ENCODE measurements around the gene ADCY5.

ADCY5 gene

DNA sequence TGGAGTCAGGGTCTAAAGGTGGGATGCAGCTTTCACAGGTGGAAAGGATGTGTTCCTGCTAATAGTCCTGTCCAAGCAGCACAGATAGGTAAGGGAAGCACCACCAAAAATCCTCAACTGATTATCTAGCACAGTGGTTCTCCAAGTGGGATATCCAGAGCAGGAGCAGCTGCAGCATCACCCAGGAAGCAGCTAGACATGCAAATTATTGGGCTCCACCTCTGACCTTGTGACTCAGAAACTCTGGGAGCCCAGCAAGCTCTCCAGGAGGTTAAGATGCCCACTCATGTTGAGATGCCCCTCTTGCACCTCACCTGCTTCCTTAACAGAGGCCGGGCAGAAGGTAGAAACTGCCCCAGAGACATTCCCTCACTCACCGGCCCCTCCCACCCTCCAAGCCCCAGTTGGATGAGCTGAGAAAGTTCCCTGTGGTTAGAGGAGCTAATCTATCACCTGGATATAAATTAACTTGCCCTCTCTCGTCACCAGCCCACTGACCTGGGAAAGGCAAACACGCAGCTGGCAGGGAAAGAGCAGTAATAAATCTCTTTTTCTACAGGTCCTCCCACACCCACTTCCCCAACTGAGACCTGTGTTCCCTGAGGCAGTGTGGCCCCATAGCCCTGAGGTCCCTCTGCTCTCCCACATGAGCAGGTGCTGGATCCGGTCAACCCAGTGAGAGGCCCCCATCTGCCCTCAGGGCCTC is 39.3 kb downstream of the ADCY5 start:
- DNase-seq (ENCODE audit: low read depth in 1 of 2, low spot score in 1 of 2): no peak

DNA sequence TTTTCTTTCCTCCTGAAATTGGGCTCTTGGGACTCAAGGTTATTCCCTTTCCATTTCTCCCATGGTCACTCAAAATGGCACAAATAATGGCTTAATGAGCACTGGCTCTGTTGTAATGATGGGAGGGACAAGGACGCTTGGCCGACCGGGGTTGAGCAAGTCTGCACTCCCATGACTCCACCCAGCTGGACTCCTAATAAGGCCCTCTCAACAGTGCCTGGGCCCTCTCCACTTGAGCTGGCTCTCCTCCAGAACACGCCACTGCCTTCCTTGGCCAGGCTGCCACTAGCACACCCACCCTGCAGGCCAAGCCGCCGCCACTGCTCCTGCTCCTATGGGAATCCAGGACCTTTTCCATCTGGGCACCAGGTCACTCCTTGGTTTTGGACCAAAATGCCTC is 42.3 kb downstream of the ADCY5 start:
- DNase-seq (ENCODE audit: low read depth in 1 of 2, low spot score in 1 of 2): no peak

GRCh38 chr3:123405936-123406510 is 42.9 kb downstream of the ADCY5 start:
- DNase-seq (ENCODE audit: low read depth in 1 of 2, low spot score in 1 of 2): no peak

- no peak for DNase-seq (ENCODE audit: low read depth in 1 of 2, low spot score in 1 of 2)
Observed at GRCh38 chr3:123405021-123405420, 43.9 kb downstream of the ADCY5 start.

GRCh38 chr3:123404391-123404790 is 44.5 kb downstream of the ADCY5 start:
- DNase-seq (ENCODE audit: low read depth in 1 of 2, low spot score in 1 of 2): no peak

- no peak for DNase-seq (ENCODE audit: low read depth in 1 of 2, low spot score in 1 of 2)
Observed at GRCh38 chr3:123401836-123402530, 46.9 kb downstream of the ADCY5 start.

- no peak for DNase-seq (ENCODE audit: low read depth in 1 of 2, low spot score in 1 of 2)
Observed at GRCh38 chr3:123400169-123400568, 48.7 kb downstream of the ADCY5 start.

DNA sequence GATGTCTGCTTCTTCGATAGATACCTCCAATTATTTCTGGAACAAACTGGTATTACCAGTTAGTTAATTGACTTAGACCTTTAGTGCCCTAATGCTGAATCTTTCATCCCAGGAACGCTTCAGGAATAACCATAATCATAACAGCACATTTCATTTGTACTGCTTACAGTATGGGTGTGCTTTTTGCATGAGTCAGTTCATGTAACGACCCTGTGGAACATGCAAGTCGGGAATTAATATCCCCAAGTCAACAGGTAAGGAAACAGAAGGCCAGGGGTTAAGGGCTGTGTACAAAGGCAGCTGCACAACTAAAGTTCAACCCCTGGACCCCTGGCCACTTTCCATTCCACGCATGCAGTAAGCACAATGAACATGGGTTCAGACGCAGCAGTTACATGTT is 49.2 kb downstream of the ADCY5 start:
- no peak for DNase-seq (ENCODE audit: low read depth in 1 of 2, low spot score in 1 of 2)

- no peak for DNase-seq (ENCODE audit: low read depth in 1 of 2, low spot score in 1 of 2)
Observed at GRCh38 chr3:123397921-123398785, 50.7 kb downstream of the ADCY5 start.

DNA sequence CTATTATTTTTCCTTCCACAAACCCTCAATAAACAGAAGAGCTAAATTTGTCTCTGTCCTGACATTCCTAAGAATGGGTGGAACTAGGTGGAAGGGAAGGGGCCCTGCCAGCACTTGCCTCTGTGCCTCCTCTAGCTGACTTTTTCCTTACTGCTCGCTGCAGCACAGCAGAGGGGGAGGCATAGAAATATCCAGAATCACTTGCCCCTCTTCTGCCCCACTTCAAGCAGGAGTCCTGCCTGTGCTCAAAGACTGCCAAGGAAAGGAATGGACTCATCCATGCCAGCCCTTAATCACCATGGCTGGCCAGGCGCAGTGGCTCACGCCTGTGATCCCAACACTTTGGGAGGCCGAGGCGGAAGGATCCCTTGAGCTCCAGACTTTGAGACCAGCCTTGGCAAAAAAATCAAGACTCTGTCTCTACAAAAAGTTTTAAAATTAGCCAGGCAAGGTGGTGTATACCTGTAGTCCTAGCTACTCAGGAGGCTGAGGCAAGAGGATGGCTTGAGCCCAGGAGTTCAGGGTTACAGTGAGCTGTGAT is 51.8 kb downstream of the ADCY5 start:
- no peak for DNase-seq (ENCODE audit: low read depth in 1 of 2, low spot score in 1 of 2)

GRCh38 chr3:123396171-123397049 is 52.5 kb downstream of the ADCY5 start:
- DNase-seq (ENCODE audit: low read depth in 1 of 2, low spot score in 1 of 2): no peak

GRCh38 chr3:123395235-123395634 is 53.7 kb downstream of the ADCY5 start:
- no peak for DNase-seq (ENCODE audit: low read depth in 1 of 2, low spot score in 1 of 2)

DNA sequence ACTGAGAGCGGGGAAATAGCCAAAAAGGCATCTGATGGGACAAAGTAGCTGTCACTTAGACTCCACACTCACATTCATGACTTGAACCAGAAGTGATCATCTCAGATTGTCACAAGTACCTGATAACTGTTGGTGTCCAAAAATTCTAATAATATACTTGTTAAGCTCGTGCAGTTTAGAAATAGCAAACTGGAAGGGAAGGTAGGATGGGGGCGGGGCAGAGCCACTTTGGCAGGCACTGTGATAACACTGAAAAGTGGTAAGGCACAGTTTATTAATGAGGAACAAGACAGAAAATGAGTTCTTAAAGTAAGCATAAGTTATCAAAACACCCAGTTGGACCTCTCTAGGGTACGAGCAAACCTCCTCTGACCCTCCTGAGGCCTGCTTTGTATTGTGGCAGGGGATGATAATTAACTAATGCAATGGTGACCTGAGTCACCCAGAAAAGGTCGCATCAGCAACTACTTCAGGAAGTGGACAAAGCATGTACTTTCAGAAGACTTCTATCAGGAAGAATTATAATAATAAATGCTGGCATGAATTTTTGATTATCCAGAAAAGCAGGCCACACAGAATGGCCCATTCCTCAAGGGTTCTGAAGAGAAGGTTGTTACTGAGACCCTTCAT is 54.4 kb downstream of the ADCY5 start:
- DNase-seq (ENCODE audit: low read depth in 1 of 2, low spot score in 1 of 2): no peak

DNA sequence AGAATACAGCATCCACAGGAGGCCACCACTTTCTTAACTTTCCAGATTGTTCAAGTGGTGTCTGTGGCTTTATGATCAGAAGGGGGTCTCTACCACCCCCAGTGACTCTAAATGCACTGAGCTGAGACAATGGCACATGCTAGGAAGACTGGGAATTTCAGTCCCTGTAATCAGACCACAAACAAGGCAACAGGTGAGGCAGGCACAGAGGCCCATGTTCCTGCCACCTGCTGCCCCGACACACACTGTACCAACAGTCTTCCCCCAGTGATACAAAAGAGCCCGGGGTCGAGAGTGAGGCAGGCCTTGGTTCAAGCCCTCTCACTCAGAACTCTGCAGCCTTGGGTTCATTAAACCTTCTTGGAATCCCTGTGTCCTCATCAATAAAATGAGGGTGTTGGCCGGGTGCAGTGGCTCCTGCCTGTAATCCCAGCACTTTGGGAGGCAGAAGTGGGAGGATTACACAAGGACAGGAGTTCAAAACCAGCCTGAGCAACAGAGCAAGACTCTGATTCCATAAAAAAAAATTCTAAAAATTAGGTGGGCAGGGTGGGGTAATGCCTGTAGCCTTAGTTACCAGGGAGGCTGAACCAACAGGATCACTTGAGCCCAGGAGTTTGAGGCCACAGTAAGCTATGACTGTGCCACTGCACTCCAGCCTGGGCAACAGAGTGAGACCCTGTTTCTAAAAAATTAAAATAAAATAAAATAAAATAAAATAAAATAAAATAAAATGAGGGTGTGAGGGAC is 55.8 kb downstream of the ADCY5 start:
- no peak for DNase-seq (ENCODE audit: low read depth in 1 of 2, low spot score in 1 of 2)

DNA sequence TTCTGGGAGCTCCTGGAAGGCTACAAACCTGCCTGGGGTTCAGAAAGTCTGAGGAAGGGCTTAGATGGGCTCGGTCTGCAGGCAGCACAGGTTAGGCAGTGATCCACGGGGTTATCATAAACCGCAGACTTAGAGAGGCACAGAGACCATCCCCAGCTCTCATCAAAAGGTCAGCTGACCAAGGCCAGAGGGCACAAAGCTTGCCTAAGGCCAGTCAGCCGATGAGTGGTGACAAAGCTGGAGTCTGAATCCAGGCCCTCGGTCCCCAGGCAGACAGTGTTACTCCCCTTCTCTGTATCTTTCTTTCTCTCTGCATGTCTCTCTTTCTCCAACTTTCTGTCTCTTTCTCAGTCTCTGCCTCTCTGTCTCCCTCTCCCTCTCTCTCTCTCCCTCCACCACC is 56.5 kb downstream of the ADCY5 start:
- DNase-seq (ENCODE audit: low read depth in 1 of 2, low spot score in 1 of 2): no peak

GRCh38 chr3:123390865-123391600 is 57.9 kb downstream of the ADCY5 start:
- DNase-seq (ENCODE audit: low read depth in 1 of 2, low spot score in 1 of 2): no peak

- DNase-seq (ENCODE audit: low read depth in 1 of 2, low spot score in 1 of 2): no peak
Observed at GRCh38 chr3:123389628-123389918, 59.3 kb downstream of the ADCY5 start.

DNA sequence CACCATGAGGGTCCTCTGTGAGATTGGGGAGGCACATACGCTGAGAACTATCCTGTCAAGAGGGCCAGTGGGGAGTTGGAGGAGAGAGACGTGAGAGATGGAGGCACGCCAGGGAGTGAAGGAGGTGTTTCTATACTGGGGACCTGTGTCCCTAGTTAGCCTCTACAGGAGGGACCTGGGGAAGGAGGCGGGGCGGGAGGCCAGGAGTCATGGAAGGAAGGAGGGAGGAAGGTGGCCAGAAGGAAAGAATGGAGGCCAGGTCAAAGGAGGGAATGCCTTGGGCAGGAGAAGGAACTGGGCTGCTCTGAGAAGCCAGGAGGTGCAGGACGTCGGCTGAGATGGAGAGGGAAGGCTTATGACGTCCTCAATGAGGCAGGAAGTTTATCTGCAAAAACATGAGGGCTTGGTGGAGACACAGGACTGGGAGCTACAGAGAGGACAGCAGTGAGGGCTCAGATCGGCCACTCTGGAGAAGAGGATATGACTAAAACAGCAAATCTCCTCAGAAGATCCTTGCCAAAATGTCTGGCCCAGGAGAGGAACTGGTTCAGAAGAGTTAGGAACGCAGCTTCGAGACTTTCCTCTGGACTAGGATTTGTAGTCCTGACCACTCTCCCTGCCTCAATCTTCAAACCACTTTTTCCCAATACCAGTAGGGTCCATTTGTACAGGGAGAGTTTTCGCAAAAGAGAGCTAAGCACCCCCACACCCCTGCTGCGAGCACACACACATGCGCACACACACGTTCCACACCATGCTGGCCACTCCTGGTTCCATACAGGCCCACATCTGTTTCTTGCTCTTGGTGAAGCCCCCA is 59.9 kb downstream of the ADCY5 start:
- no peak for DNase-seq (ENCODE audit: low read depth in 1 of 2, low spot score in 1 of 2)

Data from activated CD4-positive, alpha-beta T cell treated with anti-CD3 and anti-CD28 coated beads, Interleukin-2, amount 50 U/mL, for 24 hours (primary cell).